Measurements from ENCODE around the gene USE1.

- TF ChIP-seq CTCF (IDR thresholded peaks at IDR 0.05): peak in 1 of 7 experiments; percentile 20
- peak; percentile 83 to 94 (median 88) for TF ChIP-seq POLR2A (IDR thresholded peaks at IDR 0.05)
Observed at GRCh38 chr19:17215127-17215971, at the start of gene USE1.

All from body of pancreas (tissue), 4 donors.